ENCODE results near the gene SDF4. TPM values are rescaled to one million over a fixed set of nuclear protein-coding genes. Genes with fewer than 3 reads are reported as not detected.

SDF4 gene
- total and polyA plus RNA-seq, 2 of the 8 experiments (the other 6 are each of a cell fraction or from before 2014, with no cell fraction given), result 45.5 to 75.6 TPM

- Histone ChIP-seq H4K91ac (replicated peaks; ENCODE audit: insufficient read length, low read length) (no peak overlapping the region), H3K14ac (ENCODE audit: insufficient read length) (no peak overlapping the region), H3K4me3 (ENCODE audit: extremely low read depth in 1 of 4, insufficient read depth in 2 of 4, low read depth in 3 of 4, low read length in 4 of 4) (no peak overlapping the region), H3K27me3 (replicated peaks in 1 of 4; ENCODE audit: control insufficient read depth in 3 of 4, extremely low read depth in 1 of 4, insufficient read depth in 3 of 4, low read length in 3 of 4) (peaks cover 2 to 19% (median 11%) of the 10 kb centered on the region in 4 experiments; a peak in 6 of 7 replicates), H3K9ac (replicated peaks in 1 of 4; ENCODE audit: extremely low read depth in 1 of 4, low read depth in 3 of 4, low read length in 3 of 4) (no peak overlapping the region), H3K36me3 (ENCODE audit: control insufficient read depth in 2 of 4, insufficient read depth in 4 of 4, low read length in 3 of 4) (no peaks in the 10 kb centered on the region), H2BK120ac (replicated peaks; ENCODE audit: low read depth, low read length) (no peak overlapping the region), H3K79me1 (ENCODE audit: low read depth, low read length) (no peaks in the 10 kb centered on the region), H2BK20ac (ENCODE audit: low read length) (no peak overlapping the region), H2BK12ac (ENCODE audit: low read depth, low read length) (no peak overlapping the region), H3K23me2 (ENCODE audit: low read depth, low read length) (no peaks in the 10 kb centered on the region; the same call in 1 of the 2 replicates), H4K8ac (ENCODE audit: extremely low read depth, insufficient read depth, low read length) (no peak overlapping the region), H3K56ac (replicated peaks; ENCODE audit: insufficient read length, low read depth, low read length) (no peak overlapping the region), H3K4ac (replicated peaks; ENCODE audit: insufficient read length, low read depth, low read length) (no peak overlapping the region), H3K4me1 (replicated peaks in 1 of 4; ENCODE audit: control insufficient read depth in 3 of 4, insufficient read depth in 4 of 4, low read length in 3 of 4) (peaks cover 0 to 8% (median under 1%) of the 10 kb centered on the region in 4 experiments; a peak in 5 of 7 replicates), H3K9me3 (ENCODE audit: insufficient read depth in 2 of 2, low read depth in 1 of 2, low read length in 1 of 2) (no peaks in the 10 kb centered on the region), H3K79me2 (ENCODE audit: control insufficient read depth in 1 of 2, insufficient read depth in 2 of 2, low read length in 2 of 2) (no peaks in the 10 kb centered on the region; a peak in 1 of 4 replicates), H2BK15ac (ENCODE audit: low read length) (no peak overlapping the region), H4K5ac (ENCODE audit: insufficient read length, low read depth, low read length) (no peak overlapping the region), H3K18ac (ENCODE audit: extremely low read depth, low read length) (no peak overlapping the region), H3K23ac (ENCODE audit: insufficient read length) (no peak overlapping the region), H2AK5ac (ENCODE audit: low read depth, low read length) (no peak overlapping the region), H2AFZ (ENCODE audit: low read length) (no peak overlapping the region), H4K20me1 (replicated peaks in 1 of 2; ENCODE audit: control insufficient read depth in 1 of 2, insufficient read depth in 2 of 2, low read length in 2 of 2) (peaks cover 4 to 9% of the 10 kb centered on the region in 2 experiments), H3K4me2 (ENCODE audit: insufficient read depth in 1 of 2, low read depth in 2 of 2, low read length in 2 of 2) (no peak overlapping the region), H2BK5ac (ENCODE audit: low read depth, low read length) (no peak overlapping the region), H3K27ac (ENCODE audit: low read depth, low read length) (no peak overlapping the region)
- CTCF ChIA-PET (ENCODE audit: partially characterized antibody), result interaction anchor here (1.2 kb wide), 1 partner anchor 9 kb away, joined by 3 read pairs; no protein-coding TSS in a partner anchor
- no peak for TF ChIP-seq ZNF274 (IDR thresholded peaks at IDR 0.05; ENCODE audit: borderline replicate concordance, extremely low read depth, low read length)
- TF ChIP-seq E2F6 (IDR thresholded peaks at IDR 0.05), result no peak
- no peak for TF ChIP-seq SRF (IDR thresholded peaks at IDR 0.05; ENCODE audit: low read depth, low read length)
- TF ChIP-seq NRF1 (IDR thresholded peaks at IDR 0.05; ENCODE audit: low read depth, low read length), result no peak
- TF ChIP-seq TEAD4 (IDR thresholded peaks at IDR 0.05; ENCODE audit: low read depth, low read length), result no peak
- TF ChIP-seq JUND (IDR thresholded peaks at IDR 0.05; ENCODE audit: low read length), result no peak
- no peak for TF ChIP-seq CHD1 (IDR thresholded peaks at IDR 0.05; ENCODE audit: low read depth, low read length)
- no peak for TF ChIP-seq EZH2 (IDR thresholded peaks at IDR 0.05; ENCODE audit: low read depth, low read length, severe bottlenecking)
- TF ChIP-seq BRCA1 (IDR thresholded peaks at IDR 0.05; ENCODE audit: low read depth, low read length), result no peak
- DNase-seq (ENCODE audit: low read depth in 1 of 2, low spot score in 2 of 2), result no peak
- WGBS, 2 experiments (ENCODE audit: extremely low coverage in 1 of 2, insufficient coverage in 1 of 2, insufficient read length in 1 of 2, insufficient replicate concordance in 2 of 2, low coverage in 1 of 2, low lambda C conversion rate in 2 of 2, missing lambda C conversion rate in 1 of 2), result 88% methylated on average over 15 of the region's 23 CpGs; no CpG with 5 or more reads in 1 of the 2 experiments
- POLR2A ChIA-PET (ENCODE audit: partially characterized antibody), result no interaction called here
- FAIRE-seq, result no peak
Measured at GRCh38 chr1:1245178-1245816, 13.5 kb upstream of the SDF4 start.

All from H1 (cell line).